ENCODE data around the gene XAB2. TPM values are rescaled to one million over a fixed set of nuclear protein-coding genes. Genes with fewer than 3 reads are reported as not detected.

XAB2 gene
- total RNA-seq, 4 donors from 2014 or later, result 29.6 to 51.2 (median 31.1) TPM

- no peak overlapping the region for H3K4me3 ChIP-seq
- intact Hi-C loops (cut with DNase I; ENCODE audit: low total_unique reads) (no loop called here), in situ Hi-C loops (cut with MboI; ENCODE audit: low sequenced_read_pairs in 4 of 4) (no loop called here)
- no peaks in the 10 kb centered on the region for H3K9me3 ChIP-seq
- no peaks in the 10 kb centered on the region for H3K27me3 ChIP-seq
- no peaks in the 10 kb centered on the region for H3K4me1 ChIP-seq
- TF ChIP-seq POLR2A (IDR thresholded peaks at IDR 0.05) (no peak), CTCF (IDR thresholded peaks at IDR 0.05 in 4 of 5, conservative IDR thresholded peaks at IDR 0.05 in 1 of 5) (no peak)
- H3K36me3 ChIP-seq, result no peaks in the 10 kb centered on the region
- ATAC-seq, result no peak
- no peak overlapping the region for H3K27ac ChIP-seq
- no peak for DNase-seq
These were observed 18.7 kb downstream of the XAB2 start for GRCh38 chr19:7610491-7611240.

GRCh38 chr19:7607874-7608560 lies 21.3 kb downstream of the XAB2 start:
- H3K27me3 ChIP-seq, result peaks cover 0 to 3% (median 0%) of the 10 kb centered on the region in 3 donors
- no peak for ATAC-seq
- no peak overlapping the region for H3K27ac ChIP-seq

GRCh38 chr19:7607212-7607873 lies 22.0 kb downstream of the XAB2 start:
- in situ Hi-C loops (cut with MboI; ENCODE audit: low sequenced_read_pairs in 4 of 4), result no loop called here
- ATAC-seq, result no peak
- H3K4me1 ChIP-seq, result no peaks in the 10 kb centered on the region
- H3K36me3 ChIP-seq, result no peaks in the 10 kb centered on the region
- H3K9me3 ChIP-seq, result no peaks in the 10 kb centered on the region
- no peak overlapping the region for H3K4me3 ChIP-seq
- H3K27me3 ChIP-seq, result peaks cover under 1 to 6% (median 3%) of the 10 kb centered on the region in 3 donors
- no peak for DNase-seq
- intact Hi-C loops (cut with DNase I; ENCODE audit: low total_unique reads), result no loop called here
- no peak overlapping the region for H3K27ac ChIP-seq
- no peak for TF ChIP-seq CTCF (IDR thresholded peaks at IDR 0.05 in 4 of 5, conservative IDR thresholded peaks at IDR 0.05 in 1 of 5)
- no peak for TF ChIP-seq POLR2A (IDR thresholded peaks at IDR 0.05)

More at GRCh38 chr19:7607874-7608560, 21.3 kb downstream of the XAB2 start:
- intact Hi-C loops (cut with DNase I; ENCODE audit: low total_unique reads) (no loop called here), in situ Hi-C loops (cut with MboI; ENCODE audit: low sequenced_read_pairs in 4 of 4) (no loop called here)
- Histone ChIP-seq H3K4me3 (no peak overlapping the region), H3K4me1 (no peaks in the 10 kb centered on the region), H3K36me3 (no peaks in the 10 kb centered on the region), H3K9me3 (no peaks in the 10 kb centered on the region)
- no peak for DNase-seq
- TF ChIP-seq POLR2A (IDR thresholded peaks at IDR 0.05) (no peak), CTCF (IDR thresholded peaks at IDR 0.05 in 4 of 5, conservative IDR thresholded peaks at IDR 0.05 in 1 of 5) (no peak)

GRCh38 chr19:7606289-7606688 lies 23.1 kb downstream of the XAB2 start:
- intact Hi-C loops (cut with DNase I; ENCODE audit: low total_unique reads) (no loop called here), in situ Hi-C loops (cut with MboI; ENCODE audit: low sequenced_read_pairs in 4 of 4) (no loop called here)
- Histone ChIP-seq H3K4me3 (no peak overlapping the region), H3K9me3 (no peaks in the 10 kb centered on the region), H3K27ac (no peak overlapping the region), H3K27me3 (peaks cover 3 to 8% (median 6%) of the 10 kb centered on the region in 3 donors), H3K36me3 (no peaks in the 10 kb centered on the region), H3K4me1 (no peaks in the 10 kb centered on the region)
- ATAC-seq, result no peak
- DNase-seq, result no peak
- TF ChIP-seq CTCF (IDR thresholded peaks at IDR 0.05 in 4 of 5, conservative IDR thresholded peaks at IDR 0.05 in 1 of 5) (no peak), POLR2A (IDR thresholded peaks at IDR 0.05) (no peak)
